Stimulated activated effector memory CD8-positive, alpha-beta T cell treated with anti-CD3 and anti-CD28 coated beads, Interleukin-12 subunit alpha, Interleukin-12 subunit beta, amount 100 ng/mL, for 72 hours (primary cell): Measurements from ENCODE around the gene MRPS12.
A peak's percentile ranks its signal among the peaks of the same experiment; 100 is the strongest.

ENCODE experiments used
- ATAC-seq: fragments of 150-1000 bp; cut with Tn5 transposase; 2 replicates; pipeline ENCODE4 v1.10.0; 2021
- DNase-seq, 2 donors: peaks; one replicate each; pipeline ENCODE4 v3.0.0; 2021 to 2022; ENCODE audit warnings: low spot score in 2 of 2
- H3K27ac Mint-ChIP-seq: one replicate; pipeline ENCODE4 v1.8.0; 2022; ENCODE audit warnings: mild to moderate bottlenecking, mixed read lengths
- H3K36me3 Mint-ChIP-seq: one replicate; pipeline ENCODE4 v1.8.0; 2022; ENCODE audit warnings: mild to moderate bottlenecking, mixed read lengths
- H3K4me1 Mint-ChIP-seq: one replicate; pipeline ENCODE4 v1.8.0; 2022; ENCODE audit warnings: mixed read lengths
- H3K4me3 Mint-ChIP-seq: one replicate; pipeline ENCODE4 v1.8.0; 2022; ENCODE audit warnings: mild to moderate bottlenecking, mixed read lengths
- H3K9me3 Mint-ChIP-seq: one replicate; pipeline ENCODE4 v1.8.0; 2022; ENCODE audit warnings: mixed read lengths

MRPS12 gene

GRCh38 chr19:38971672-38972071, 40.9 kb downstream of the MRPS12 start:
- H3K27ac Mint-ChIP-seq: no peak overlapping the region
- no peak overlapping the region for H3K4me3 Mint-ChIP-seq
- ATAC-seq (no peak), DNase-seq (no peak)
- peaks cover 18% of the 10 kb centered on the region for H3K4me1 Mint-ChIP-seq
- peaks cover 4% of the 10 kb centered on the region for H3K36me3 Mint-ChIP-seq
- H3K9me3 Mint-ChIP-seq: no peaks in the 10 kb centered on the region

DNA sequence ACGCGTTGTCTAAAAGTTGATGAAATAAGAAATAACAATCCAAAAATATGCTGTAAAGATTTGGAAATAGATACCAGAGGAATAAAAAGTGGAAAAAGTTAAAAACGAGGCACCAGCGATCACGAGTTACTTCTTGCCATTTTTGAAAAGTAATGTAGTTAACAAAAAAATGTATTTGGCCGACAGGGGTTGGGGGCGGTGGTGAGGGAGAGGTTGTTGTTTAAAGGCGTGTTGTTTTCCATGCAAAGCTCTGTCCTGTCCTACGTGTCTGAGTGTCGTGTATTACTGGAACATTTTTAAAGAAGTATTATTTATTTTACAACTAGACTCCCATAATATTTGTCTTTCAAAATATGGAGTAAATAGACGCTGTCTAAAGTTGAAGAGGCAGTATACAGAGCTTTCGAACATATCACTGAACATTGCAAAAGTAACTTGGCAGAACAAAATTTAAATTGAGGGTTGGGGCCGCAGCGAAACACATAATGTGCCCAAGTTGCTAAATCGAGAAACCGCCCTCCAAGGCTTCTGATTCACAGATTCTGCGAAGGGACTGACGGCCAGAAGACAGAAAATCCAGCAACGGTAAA, 44.0 kb downstream of the MRPS12 start:
- ATAC-seq (no peak), DNase-seq (no peak)
- Mint-ChIP-seq H3K27ac (peak overlapping the region; percentile 70), H3K9me3 (no peaks in the 10 kb centered on the region), H3K4me1 (peaks cover 34% of the 10 kb centered on the region), H3K4me3 (peak overlapping the region; percentile 68), H3K36me3 (peaks cover 9% of the 10 kb centered on the region)

DNA sequence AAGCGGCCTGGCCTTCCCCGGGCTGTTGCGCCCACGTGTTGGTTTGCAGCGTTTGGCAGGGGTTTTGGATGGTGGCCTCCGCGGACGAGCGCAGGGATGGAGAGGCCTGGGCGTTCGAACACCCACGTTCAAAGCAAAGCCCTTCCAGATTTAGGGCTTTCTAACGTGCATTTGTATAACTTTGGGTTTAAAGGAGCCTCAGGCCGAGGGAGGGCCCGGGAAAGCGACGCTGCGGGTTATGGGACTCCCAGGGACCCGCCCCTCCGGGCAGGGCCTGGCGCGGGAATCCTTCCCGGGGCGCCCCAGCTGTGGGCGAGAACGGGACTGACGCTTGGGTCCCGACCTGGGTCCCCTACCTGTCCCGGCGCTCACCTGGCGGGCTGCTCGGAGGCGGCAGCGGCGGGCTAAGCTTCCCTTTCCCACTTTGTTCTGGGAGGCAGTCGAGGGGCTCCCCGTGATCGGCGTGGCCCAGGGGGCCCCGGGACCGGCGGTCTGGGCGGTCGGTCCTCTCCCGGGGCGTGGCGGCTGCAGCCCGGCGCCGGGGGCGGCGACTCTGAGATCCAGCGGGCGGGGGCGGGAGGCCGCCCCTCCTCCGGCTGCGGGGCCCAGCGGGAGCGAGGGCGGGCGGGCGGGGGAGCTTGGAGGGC, 44.6 kb downstream of the MRPS12 start, which contains the start of gene FBXO17:
TSS of gene FBXO17 (minus strand) at position 529 of the 647 bp plus-strand sequence. CDS start 25,423 bp downstream, outside the sequence.
- no peaks in the 10 kb centered on the region for H3K9me3 Mint-ChIP-seq
- peak within 1 kb of the TSS; percentile 68 for H3K4me3 Mint-ChIP-seq
- H3K4me1 Mint-ChIP-seq: peaks cover 34% of the 10 kb centered on the region
- ATAC-seq (no peak), DNase-seq (no peak)
- H3K27ac Mint-ChIP-seq: peak within 1 kb of the TSS; percentile 70
- peaks cover 9% of the 10 kb centered on the region for H3K36me3 Mint-ChIP-seq

DNA sequence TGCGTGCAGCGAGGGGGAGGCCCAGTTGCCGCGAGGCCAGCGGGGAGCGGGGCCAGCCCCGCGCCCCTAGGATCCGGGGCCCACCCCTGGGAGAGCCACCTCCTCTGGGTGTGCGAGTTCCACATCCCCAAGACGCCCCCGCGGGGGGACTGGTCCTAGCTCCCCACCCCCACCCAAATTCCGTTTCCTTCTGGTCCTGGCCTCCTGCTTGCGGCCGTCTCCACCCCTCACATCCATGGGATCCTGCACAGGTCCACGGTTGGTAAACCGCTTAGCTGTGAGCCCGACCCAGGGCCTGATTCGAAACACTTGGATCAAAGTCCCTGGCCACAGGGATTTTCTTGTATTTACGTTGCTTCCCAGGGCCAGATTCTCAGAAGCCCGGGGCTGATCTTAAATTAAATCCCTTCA, 45.1 kb downstream of the MRPS12 start:
- no peak for ATAC-seq
- no peak for DNase-seq
- peaks cover 4% of the 10 kb centered on the region for H3K9me3 Mint-ChIP-seq
- H3K4me3 Mint-ChIP-seq: peak overlapping the region; percentile 67
- peaks cover 9% of the 10 kb centered on the region for H3K36me3 Mint-ChIP-seq
- H3K4me1 Mint-ChIP-seq: peaks cover 34% of the 10 kb centered on the region
- H3K27ac Mint-ChIP-seq: peak overlapping the region; percentile 40

GRCh38 chr19:38977445-38978325, 46.9 kb downstream of the MRPS12 start:
- Mint-ChIP-seq H3K4me3 (no peak overlapping the region), H3K4me1 (peaks cover 34% of the 10 kb centered on the region), H3K9me3 (peaks cover 4% of the 10 kb centered on the region), H3K27ac (no peak overlapping the region), H3K36me3 (peaks cover 9% of the 10 kb centered on the region)
- peak; percentile 99 for ATAC-seq
- peak; percentile 36 to 84 for DNase-seq

DNA sequence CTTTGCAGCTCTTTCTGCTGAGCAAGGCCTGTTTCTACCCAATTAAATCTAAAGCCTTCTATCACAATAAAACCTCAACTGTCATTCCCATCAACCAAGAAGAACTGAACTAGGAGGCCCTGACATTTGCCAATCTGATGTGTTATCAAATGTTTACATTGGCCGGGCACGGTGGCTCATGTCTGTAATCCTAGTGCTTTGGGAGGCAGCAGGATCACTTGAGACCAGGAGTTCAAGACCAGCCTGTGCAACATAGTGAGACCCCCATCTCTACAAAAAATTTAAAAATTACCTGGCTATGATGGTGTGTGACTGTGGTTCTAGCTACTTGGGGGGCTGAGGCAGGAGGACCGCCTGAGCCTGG, 47.6 kb downstream of the MRPS12 start:
- ATAC-seq (no peak), DNase-seq (no peak)
- Mint-ChIP-seq H3K4me1 (peaks cover 34% of the 10 kb centered on the region), H3K27ac (no peak overlapping the region), H3K4me3 (no peak overlapping the region), H3K9me3 (peaks cover 4% of the 10 kb centered on the region), H3K36me3 (peaks cover 9% of the 10 kb centered on the region)

DNA sequence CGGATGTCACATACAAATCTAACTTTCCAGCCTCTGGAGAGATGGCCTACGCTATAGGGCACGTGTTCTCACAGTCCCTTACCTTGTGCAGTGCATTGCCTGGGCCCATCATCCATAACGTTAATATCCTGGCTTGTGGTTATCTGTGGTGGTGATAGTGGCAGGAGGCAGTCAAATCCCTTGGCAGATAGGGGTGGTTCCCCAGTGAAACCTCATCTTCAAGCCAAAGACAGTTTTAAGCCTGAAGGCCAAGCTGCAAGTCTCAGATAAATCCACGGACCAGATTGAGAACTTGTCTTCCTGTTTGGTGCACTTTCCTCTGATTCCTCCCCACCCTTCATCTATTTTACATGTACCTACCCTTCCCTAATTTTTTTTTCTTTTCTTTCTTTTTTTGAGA, 49.1 kb downstream of the MRPS12 start:
- ATAC-seq: no peak
- H3K36me3 Mint-ChIP-seq: peaks cover 9% of the 10 kb centered on the region
- peaks cover 4% of the 10 kb centered on the region for H3K9me3 Mint-ChIP-seq

DNA sequence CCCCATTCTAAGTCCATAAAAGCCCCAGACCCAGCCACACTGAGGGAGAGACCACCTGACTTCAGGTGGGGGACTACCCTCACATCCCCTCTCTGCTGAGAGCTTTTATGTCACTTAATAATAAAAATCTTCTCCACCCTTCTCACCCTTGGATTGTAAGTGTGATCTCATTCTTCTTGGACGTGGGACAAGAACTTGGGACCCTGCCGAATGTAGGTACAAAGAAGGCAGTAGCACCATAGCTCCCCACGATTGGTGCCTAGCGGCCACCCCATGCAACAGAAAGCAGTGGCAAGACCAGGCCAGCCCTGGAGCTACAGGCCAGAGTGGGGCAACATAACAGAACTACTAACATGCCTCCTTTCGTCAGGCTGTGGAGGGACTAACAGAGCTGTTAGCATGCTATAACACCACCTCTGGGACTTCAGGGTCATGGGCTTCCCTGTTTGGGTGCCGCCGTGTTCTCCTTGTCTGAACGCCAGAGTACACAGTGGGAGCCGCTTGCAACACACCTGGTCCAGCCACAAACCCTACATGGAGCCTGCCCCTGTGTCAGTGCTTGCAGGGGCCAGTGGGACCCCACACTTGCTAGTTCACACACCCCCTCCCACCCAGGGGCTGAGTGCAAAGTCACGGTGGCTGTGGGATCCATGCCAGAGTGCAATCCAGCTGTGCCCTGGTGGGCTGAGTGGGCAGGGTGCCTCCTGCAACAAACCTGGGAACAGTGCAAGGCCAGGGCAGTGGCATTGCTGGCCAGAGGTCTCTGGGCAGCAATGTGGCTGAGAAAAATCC, 50.0 kb downstream of the MRPS12 start:
- Mint-ChIP-seq H3K27ac (no peak overlapping the region), H3K4me3 (no peak overlapping the region), H3K36me3 (peaks cover 6% of the 10 kb centered on the region), H3K9me3 (peaks cover 4% of the 10 kb centered on the region), H3K4me1 (peaks cover 25% of the 10 kb centered on the region)
- ATAC-seq (no peak), DNase-seq (no peak)

More for the DNA sequence above, 49.1 kb downstream of the MRPS12 start:
- Mint-ChIP-seq H3K4me3 (no peak overlapping the region), H3K4me1 (peaks cover 31% of the 10 kb centered on the region), H3K27ac (no peak overlapping the region)
- DNase-seq: no peak
